ENCODE results near the gene TMEM178B. TPM values are rescaled to one million over a fixed set of nuclear protein-coding genes. Genes with fewer than 3 reads are reported as not detected.

Gene TMEM178B
- total RNA-seq, 2 experiments from 2014 or later: 1.7 TPM

DNA sequence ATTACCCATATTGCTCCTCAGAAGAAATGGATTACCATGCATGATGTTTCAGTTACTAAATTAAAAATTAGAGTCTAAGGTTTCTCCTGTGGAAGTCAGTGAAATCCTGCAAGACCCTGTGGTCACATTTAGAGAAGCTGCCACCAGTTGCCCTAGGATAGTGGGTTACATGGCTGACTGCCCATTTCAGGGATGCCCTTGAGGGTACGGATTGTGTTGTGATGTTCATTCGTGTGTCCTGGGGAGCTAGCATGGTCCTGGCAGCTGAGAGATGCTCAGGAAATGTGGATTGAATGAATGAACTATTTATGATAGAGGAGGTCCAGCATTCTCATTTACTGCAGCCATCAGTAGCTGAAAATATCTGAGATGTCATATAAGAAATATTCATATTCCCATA, 55.1 kb downstream of the TMEM178B start:
- H3K4me3 Mint-ChIP-seq: no peak overlapping the region
- ChIA-PET CTCF (no interaction called here), POLR2A (no interaction called here)
- H3K27ac Mint-ChIP-seq: no peak overlapping the region
- H3K27me3 Mint-ChIP-seq: peaks cover 26% of the 10 kb centered on the region
- no peaks in the 10 kb centered on the region for H3K36me3 Mint-ChIP-seq (ENCODE audit: low read depth)
- no peaks in the 10 kb centered on the region for H3K4me1 Mint-ChIP-seq
- H3K9me3 Mint-ChIP-seq: peaks cover 2% of the 10 kb centered on the region
- no peak for DNase-seq

DNA sequence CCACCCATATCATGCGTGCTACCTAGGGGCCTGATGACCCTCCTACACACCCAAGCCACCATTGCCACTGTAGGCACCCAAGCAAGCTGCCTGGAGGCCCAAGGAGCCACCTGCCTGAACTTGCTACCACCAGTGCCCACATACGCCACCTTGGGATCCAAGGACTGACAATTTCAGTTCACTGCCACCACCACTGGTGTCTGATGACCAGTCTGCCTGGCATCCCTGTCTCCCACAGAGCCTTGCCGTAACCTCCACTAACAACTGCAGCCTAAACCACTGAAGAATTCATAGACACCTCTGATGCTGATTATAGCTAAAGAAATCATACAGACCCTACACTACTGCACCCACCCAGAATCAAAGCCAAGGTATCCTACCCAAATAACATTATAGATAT, 58.8 kb downstream of the TMEM178B start:
- no peak overlapping the region for H3K27ac Mint-ChIP-seq
- H3K9me3 Mint-ChIP-seq: peaks cover 2% of the 10 kb centered on the region
- H3K4me1 Mint-ChIP-seq: no peaks in the 10 kb centered on the region
- H3K27me3 Mint-ChIP-seq: peaks cover 27% of the 10 kb centered on the region
- H3K4me3 Mint-ChIP-seq: no peak overlapping the region
- no peak for DNase-seq
- no peaks in the 10 kb centered on the region for H3K36me3 Mint-ChIP-seq (ENCODE audit: low read depth)
- ChIA-PET CTCF (no interaction called here), POLR2A (no interaction called here)

DNA sequence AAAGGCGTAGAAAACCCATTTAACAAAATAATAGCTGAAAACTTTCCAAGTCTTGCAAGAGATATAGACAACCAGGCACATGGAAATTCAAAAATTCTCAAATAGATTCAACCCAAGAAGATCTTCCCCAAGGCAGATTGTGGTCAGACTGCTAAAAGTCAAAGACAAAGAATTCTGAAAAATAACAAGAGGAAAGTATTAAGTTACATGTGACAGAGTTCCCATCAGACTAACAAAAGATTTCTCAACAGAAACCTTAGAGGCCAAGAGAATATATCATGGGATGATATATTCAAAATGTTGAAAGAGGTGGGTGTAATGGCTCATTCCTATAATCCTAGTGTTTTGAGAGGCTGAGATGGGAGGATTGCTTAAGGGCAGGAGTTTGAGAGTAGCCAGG, 59.8 kb downstream of the TMEM178B start:
- peaks cover 2% of the 10 kb centered on the region for H3K9me3 Mint-ChIP-seq
- H3K4me1 Mint-ChIP-seq: no peaks in the 10 kb centered on the region
- ChIA-PET CTCF (no interaction called here), POLR2A (no interaction called here)
- no peak overlapping the region for H3K27ac Mint-ChIP-seq
- H3K27me3 Mint-ChIP-seq: peaks cover 27% of the 10 kb centered on the region
- no peak overlapping the region for H3K4me3 Mint-ChIP-seq
- no peak for DNase-seq
- H3K36me3 Mint-ChIP-seq (ENCODE audit: low read depth): no peaks in the 10 kb centered on the region

DNA sequence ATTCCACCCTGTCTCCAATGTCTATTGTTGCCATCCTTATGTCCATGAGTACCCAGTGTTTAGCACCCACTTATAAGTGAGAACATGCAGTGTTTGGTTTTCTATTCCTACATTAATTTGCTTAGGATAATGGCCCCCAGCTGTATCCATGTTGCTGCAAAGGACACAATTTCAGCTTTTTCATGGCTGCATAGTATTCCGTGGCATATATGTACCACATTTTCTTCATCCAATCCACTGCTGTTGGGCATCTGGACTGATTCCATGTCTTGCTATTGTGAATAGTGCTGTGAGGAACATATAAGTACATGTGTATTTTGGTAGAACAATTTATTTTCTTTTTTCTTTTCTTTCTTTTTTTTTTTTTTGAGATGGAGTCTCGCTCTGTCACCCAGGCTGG, 68.2 kb downstream of the TMEM178B start:
- ChIA-PET CTCF (no interaction called here), POLR2A (no interaction called here)
- Mint-ChIP-seq H3K9me3 (no peaks in the 10 kb centered on the region), H3K4me1 (no peaks in the 10 kb centered on the region), H3K36me3 (ENCODE audit: low read depth) (no peaks in the 10 kb centered on the region), H3K27ac (no peak overlapping the region), H3K4me3 (no peak overlapping the region), H3K27me3 (no peaks in the 10 kb centered on the region)
- no peak for DNase-seq

DNA sequence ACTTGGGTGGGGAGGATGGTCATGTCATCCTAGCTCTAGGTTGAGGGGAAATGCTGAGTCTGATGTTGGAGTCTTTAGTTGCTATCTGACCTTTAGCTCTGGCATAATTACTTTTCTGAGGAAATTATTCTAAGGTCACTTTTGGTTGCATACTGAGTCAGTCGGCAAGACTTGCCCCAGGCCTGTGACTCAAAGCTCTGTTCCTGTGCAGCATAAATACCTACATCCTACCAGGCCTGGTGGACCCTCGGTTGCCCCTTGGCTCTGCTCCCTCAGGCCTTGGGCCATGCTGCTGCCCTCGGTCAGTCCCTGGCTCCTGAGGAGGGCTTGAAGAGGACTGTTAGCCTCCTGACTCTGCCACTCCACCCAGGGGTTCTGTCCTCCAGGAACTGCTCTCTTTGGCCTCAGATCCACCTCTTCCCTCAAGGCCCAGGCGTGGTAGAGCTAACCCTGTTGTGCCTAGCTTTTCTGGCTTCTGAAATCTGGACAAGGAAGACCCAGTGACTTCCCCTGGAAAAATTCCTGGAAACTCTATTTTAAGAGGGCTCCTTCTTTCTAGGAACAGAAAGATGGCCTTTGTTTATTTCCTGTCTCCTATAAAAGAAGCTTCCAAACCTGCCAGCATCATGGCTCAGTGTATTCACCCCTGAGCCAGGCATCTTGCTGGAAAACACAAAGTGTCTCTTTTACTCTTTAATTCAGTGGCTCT, 71.2 kb downstream of the TMEM178B start:
- no peak for DNase-seq
- no peaks in the 10 kb centered on the region for H3K9me3 Mint-ChIP-seq
- POLR2A ChIA-PET: no interaction called here
- H3K27ac Mint-ChIP-seq: no peak overlapping the region
- CTCF ChIA-PET: no interaction called here
- no peaks in the 10 kb centered on the region for H3K27me3 Mint-ChIP-seq
- H3K4me3 Mint-ChIP-seq: no peak overlapping the region
- no peaks in the 10 kb centered on the region for H3K4me1 Mint-ChIP-seq
- no peaks in the 10 kb centered on the region for H3K36me3 Mint-ChIP-seq (ENCODE audit: low read depth)

DNA sequence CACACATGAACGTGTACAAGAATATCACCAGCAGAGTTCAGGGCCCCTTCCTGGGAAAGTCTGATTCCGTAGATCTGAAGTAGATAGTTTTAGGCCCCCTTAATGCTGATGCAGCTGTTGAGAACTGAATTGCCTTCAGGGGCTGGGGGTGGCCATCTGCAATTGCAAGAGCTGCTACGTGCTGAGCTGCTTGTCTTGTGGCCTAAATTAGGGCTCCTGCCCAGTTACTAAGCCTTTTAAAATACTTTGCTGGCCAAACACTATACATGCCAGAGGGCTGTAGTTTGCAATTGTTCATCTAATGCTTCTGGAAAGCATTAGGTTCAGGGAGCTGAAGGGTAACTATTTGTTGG, 71.7 kb downstream of the TMEM178B start:
- POLR2A ChIA-PET: no interaction called here
- H3K27ac Mint-ChIP-seq: no peak overlapping the region
- no peak for DNase-seq
- CTCF ChIA-PET: no interaction called here
- no peaks in the 10 kb centered on the region for H3K9me3 Mint-ChIP-seq
- no peaks in the 10 kb centered on the region for H3K4me1 Mint-ChIP-seq
- H3K36me3 Mint-ChIP-seq (ENCODE audit: low read depth): no peaks in the 10 kb centered on the region
- no peaks in the 10 kb centered on the region for H3K27me3 Mint-ChIP-seq
- H3K4me3 Mint-ChIP-seq: no peak overlapping the region

DNA sequence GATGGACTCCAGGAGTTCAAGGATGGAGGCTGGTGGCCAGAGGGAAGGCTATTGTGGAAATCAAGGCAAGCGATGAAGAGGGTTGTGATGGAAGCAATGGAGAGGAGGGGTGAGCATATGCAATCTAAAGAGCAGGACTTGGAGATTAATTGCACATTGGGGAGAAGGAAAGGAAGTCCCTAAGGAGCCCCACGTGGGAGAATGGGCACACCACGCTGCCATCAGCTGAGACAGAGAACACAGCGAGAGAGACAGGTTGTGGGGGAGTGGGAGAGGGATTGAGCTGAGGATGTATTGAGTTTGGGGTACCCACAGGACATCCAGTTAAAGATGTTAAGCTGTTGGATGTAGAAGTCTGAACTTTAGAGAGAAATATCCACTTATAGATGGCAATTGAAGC, 73.6 kb downstream of the TMEM178B start:
- no peaks in the 10 kb centered on the region for H3K27me3 Mint-ChIP-seq
- ChIA-PET CTCF (no interaction called here), POLR2A (no interaction called here)
- H3K4me1 Mint-ChIP-seq: no peaks in the 10 kb centered on the region
- H3K36me3 Mint-ChIP-seq (ENCODE audit: low read depth): no peaks in the 10 kb centered on the region
- no peaks in the 10 kb centered on the region for H3K9me3 Mint-ChIP-seq
- no peak overlapping the region for H3K4me3 Mint-ChIP-seq
- DNase-seq: no peak
- no peak overlapping the region for H3K27ac Mint-ChIP-seq

DNA sequence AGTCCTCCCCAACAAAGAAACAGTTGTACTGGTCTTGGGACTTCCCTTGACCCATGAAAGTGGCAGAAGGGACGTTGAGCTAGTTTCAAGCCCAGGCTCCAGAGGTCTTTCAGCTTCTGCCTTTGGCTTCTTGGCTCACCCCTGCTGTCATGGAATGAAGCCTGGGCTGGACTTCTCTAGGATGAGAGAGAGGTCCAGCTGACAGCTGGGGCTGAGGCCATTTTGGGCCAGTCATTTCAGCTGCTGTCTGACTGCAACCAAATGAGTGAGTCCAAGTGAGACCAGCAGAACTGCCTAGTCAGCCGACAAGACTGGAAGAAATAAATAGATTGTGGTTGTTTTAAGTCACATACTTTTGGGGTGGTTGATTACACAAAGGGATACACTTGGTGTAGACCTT, 76.6 kb downstream of the TMEM178B start:
- Mint-ChIP-seq H3K4me3 (no peak overlapping the region), H3K9me3 (no peaks in the 10 kb centered on the region), H3K36me3 (ENCODE audit: low read depth) (no peaks in the 10 kb centered on the region), H3K27ac (no peak overlapping the region), H3K27me3 (no peaks in the 10 kb centered on the region), H3K4me1 (no peaks in the 10 kb centered on the region)
- ChIA-PET CTCF (no interaction called here), POLR2A (no interaction called here)
- no peak for DNase-seq

DNA sequence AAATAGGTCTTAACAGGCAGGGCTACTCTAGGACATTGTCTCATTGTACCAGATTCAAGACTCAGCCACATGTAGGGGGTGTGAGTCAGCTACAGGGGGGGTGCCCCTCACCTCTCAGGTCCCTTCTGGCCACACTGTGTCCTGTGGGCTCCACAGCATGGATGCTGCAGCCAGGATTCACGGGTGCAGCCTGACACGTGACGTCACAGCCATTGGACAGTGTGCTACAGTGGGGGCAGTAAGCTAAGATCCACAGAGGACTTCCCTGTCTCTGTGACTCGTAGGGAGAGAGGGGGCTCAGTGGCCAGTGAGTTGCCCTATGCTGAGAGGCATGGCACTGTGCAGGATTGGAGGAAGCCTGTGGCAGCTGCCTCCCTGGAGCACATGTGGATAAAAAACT, 77.9 kb downstream of the TMEM178B start:
- H3K4me1 Mint-ChIP-seq: no peaks in the 10 kb centered on the region
- ChIA-PET CTCF (no interaction called here), POLR2A (no interaction called here)
- H3K36me3 Mint-ChIP-seq (ENCODE audit: low read depth): no peaks in the 10 kb centered on the region
- H3K27me3 Mint-ChIP-seq: no peaks in the 10 kb centered on the region
- H3K4me3 Mint-ChIP-seq: no peak overlapping the region
- no peak for DNase-seq
- no peak overlapping the region for H3K27ac Mint-ChIP-seq
- H3K9me3 Mint-ChIP-seq: no peaks in the 10 kb centered on the region

DNA sequence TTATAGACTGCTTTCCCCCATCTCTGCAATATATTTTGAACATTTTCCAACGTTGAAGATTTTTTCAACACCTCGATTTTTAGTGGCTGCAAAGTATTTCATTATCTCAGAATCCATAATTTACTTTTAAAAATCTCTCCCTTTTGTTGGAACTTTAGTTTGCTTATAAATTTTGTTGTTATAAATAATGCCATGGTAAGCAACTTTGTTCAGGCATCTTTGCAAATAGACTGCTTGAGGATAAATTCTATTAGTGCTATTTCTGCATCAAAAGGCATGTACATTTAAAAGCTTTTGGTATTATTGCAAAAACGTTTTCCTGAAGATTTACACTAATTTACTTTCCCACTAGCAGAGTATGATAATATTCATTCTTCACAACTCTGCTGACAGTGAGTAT, 79.4 kb downstream of the TMEM178B start:
- CTCF ChIA-PET: no interaction called here
- no peak overlapping the region for H3K4me3 Mint-ChIP-seq

DNA sequence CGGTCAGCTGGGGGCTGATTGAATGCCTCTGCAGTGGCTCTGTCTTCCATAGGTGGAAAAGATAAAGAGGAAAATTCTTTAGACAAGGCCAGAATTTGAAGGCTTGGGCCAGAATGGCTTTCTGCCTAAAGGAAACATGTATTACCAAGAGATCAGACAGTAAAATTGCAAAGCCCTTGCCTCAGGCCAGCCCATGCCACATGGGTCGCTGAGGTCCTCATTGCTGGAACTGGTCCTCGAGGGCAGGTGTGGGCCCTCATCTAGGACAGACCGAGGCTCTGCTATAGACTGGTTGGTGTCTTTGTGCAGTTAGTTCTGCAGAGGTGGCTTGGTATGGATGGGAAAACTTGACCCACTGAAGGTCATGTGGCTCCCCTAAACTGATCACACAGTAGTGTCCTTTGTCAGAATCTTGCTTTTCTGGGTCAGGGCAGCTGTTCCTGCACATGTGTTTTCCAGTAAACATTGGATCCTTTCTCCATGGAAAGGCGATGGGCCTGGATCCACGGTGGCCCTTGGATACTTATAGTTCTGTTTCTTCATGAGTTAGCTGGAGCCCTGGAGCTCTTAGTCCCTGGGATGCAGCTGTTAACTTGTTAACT, 80.4 kb downstream of the TMEM178B start:
- no peaks in the 10 kb centered on the region for H3K9me3 Mint-ChIP-seq
- CTCF ChIA-PET: no interaction called here
- DNase-seq: no peak
- H3K27me3 Mint-ChIP-seq: no peaks in the 10 kb centered on the region
- POLR2A ChIA-PET: no interaction called here
- H3K36me3 Mint-ChIP-seq (ENCODE audit: low read depth): no peaks in the 10 kb centered on the region
- no peak overlapping the region for H3K27ac Mint-ChIP-seq
- H3K4me1 Mint-ChIP-seq: peaks cover 15% of the 10 kb centered on the region
- no peak overlapping the region for H3K4me3 Mint-ChIP-seq

More for the DNA sequence above, 79.4 kb downstream of the TMEM178B start:
- H3K36me3 Mint-ChIP-seq (ENCODE audit: low read depth): no peaks in the 10 kb centered on the region
- peaks cover 10% of the 10 kb centered on the region for H3K4me1 Mint-ChIP-seq
- DNase-seq: no peak
- H3K27me3 Mint-ChIP-seq: no peaks in the 10 kb centered on the region
- no peaks in the 10 kb centered on the region for H3K9me3 Mint-ChIP-seq
- POLR2A ChIA-PET: no interaction called here
- H3K27ac Mint-ChIP-seq: no peak overlapping the region

DNA sequence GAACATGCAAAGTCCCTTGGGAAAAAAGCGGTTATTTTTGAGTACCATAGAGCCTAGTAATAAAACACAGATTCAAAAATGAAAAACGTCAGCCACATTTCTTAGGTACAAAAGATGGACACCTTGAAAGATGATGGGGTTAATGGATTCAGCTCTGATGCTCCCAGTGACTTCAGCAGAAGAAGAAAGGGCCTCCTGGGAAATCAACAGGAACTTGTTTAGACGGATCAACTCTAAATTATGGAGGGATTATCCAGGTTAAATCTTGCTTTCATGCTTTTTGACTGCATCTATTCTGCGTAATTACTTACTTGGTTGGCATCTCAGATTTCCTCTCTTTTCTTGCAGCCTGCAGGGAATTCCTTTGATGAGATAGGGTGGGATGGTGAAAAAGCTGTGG, 82.5 kb downstream of the TMEM178B start:
- POLR2A ChIA-PET: no interaction called here
- H3K4me1 Mint-ChIP-seq: peaks cover 15% of the 10 kb centered on the region
- CTCF ChIA-PET: no interaction called here
- DNase-seq: no peak
- H3K9me3 Mint-ChIP-seq: no peaks in the 10 kb centered on the region
- H3K36me3 Mint-ChIP-seq (ENCODE audit: low read depth): no peaks in the 10 kb centered on the region
- H3K4me3 Mint-ChIP-seq: no peak overlapping the region
- H3K27ac Mint-ChIP-seq: no peak overlapping the region
- H3K27me3 Mint-ChIP-seq: peaks cover under 1% of the 10 kb centered on the region

DNA sequence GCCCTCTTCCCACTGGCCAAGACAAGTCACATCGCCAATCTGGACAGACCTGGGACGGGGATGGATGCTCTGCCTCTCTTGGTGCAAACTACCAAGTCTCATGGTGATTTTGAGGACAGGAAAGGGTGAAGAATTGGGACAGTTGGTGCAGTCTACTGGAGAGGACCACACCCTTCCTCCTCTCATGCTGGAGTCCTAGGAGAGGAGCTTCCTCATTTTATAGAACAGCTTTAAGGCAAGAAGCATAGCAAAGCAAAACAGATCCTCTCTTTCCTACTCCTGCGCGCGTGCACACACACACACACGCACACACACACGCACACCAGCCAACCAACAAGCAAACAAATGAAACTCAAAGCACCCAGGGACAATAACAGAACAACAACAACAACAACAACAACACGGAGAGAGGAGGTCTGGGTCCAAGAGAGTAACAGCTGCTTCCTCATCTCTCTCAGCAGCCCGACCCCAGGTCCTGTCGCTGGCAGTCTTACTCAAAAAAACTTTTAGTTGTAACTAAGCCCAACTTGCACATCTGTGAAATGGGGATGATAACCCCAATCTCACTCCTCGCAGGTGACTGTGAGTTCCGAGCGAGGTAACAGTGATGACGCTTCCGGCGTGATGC, 83.4 kb downstream of the TMEM178B start:
- H3K4me3 Mint-ChIP-seq: no peak overlapping the region
- ChIA-PET POLR2A (no interaction called here), CTCF (no interaction called here)
- no peaks in the 10 kb centered on the region for H3K36me3 Mint-ChIP-seq (ENCODE audit: low read depth)
- H3K4me1 Mint-ChIP-seq: peaks cover 15% of the 10 kb centered on the region
- DNase-seq: no peak
- peaks cover 2% of the 10 kb centered on the region for H3K9me3 Mint-ChIP-seq
- H3K27ac Mint-ChIP-seq: no peak overlapping the region
- peaks cover 2% of the 10 kb centered on the region for H3K27me3 Mint-ChIP-seq

DNA sequence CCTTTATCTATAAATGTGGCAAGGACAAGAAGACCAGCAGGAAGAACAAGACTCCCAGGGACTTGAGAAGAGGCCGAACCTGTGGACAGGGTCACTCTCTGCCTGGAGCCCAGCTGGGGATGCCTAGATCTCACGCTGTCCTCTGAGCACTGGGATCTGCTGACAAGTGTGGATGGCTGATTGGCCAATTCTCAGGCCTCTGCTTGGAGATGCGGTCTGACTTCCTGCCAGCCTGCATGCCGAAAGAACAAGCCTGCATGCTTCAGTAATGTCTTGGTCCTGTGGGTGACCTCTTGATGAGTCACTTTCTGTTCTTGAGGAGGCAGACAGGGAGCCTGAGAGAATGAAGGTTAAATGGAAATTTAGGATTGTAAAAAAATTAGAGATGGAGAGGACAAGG, 84.7 kb downstream of the TMEM178B start:
- Mint-ChIP-seq H3K27ac (no peak overlapping the region), H3K27me3 (peaks cover 2% of the 10 kb centered on the region), H3K9me3 (peaks cover 2% of the 10 kb centered on the region), H3K4me1 (peaks cover 15% of the 10 kb centered on the region), H3K36me3 (ENCODE audit: low read depth) (no peaks in the 10 kb centered on the region), H3K4me3 (no peak overlapping the region)
- no peak for DNase-seq
- POLR2A ChIA-PET: no interaction called here
- CTCF ChIA-PET: no interaction called here
